HEK293 (cell line): ENCODE measurements around the gene TRNP1.

ENCODE experiments used
- CTCF ChIA-PET: fragments of 350-600 bp; formaldehyde crosslinking; extraction: SDS; loops from one replicate; lab custom pipeline; 2021; ENCODE audit warnings: antibody characterized with exemption; lab: Yijun Ruan, JAX
- POLR2A ChIA-PET: fragments of 300-600 bp; formaldehyde crosslinking; extraction: SDS; loops from one replicate; lab custom pipeline; 2020; ENCODE audit warnings: antibody characterized with exemption, inconsistent platforms; lab: Yijun Ruan, JAX
- H3K27ac ChIP-seq: fragments of 200-500 bp; sonication (Bioruptor generic); 2 replicates; pipeline ENCODE4 v1.5.1; 2014; ENCODE audit warnings: low read depth, low read length, control low read depth, inconsistent platforms; ENCODE audit errors: extremely low read depth
- H3K36me3 ChIP-seq, 2 experiments: fragments of 200-500 bp in 1 of 2; sonication (Bioruptor generic) in 1 of 2; 1 replicate in 1 of 2; 2 replicates in 1 of 2; pipeline ENCODE4 v1.5.1; 2014 to 2017; ENCODE audit warnings: inconsistent platforms in 2 of 2, low read length in 2 of 2; ENCODE audit not compliant: control insufficient read depth in 2 of 2, insufficient read depth in 1 of 2
- H3K4me1 ChIP-seq: fragments of 200-500 bp; sonication (Bioruptor generic); 2 replicates; pipeline ENCODE4 v1.5.1; 2014; ENCODE audit warnings: mild to moderate bottlenecking, low read length, inconsistent platforms; ENCODE audit not compliant: control insufficient read depth, insufficient read depth
- H3K4me3 ChIP-seq: 2 replicates; pipeline ENCODE4 v1.5.1; 2011; ENCODE audit warnings: low read depth, mild to moderate bottlenecking, control low read depth, low read length, moderate library complexity
- H3K9me3 ChIP-seq: fragments of 200-500 bp; sonication (Bioruptor generic); 2 replicates; pipeline ENCODE4 v1.5.1; 2014; ENCODE audit warnings: low read depth, low read length, inconsistent platforms; ENCODE audit not compliant: control insufficient read depth, insufficient read depth
- GLIS1 ChIP-seq: fragments of 450-650 bp; formaldehyde crosslinking; IDR thresholded peaks from 2 replicates; pipeline ENCODE4 v1.5.1; 2016; ENCODE audit warnings: missing biosample characterization, missing genetic modification characterization
- GLIS2 ChIP-seq: fragments of 450-650 bp; formaldehyde crosslinking; IDR thresholded peaks from 2 replicates; pipeline ENCODE4 v1.5.1; 2016; ENCODE audit warnings: missing biosample characterization, missing genetic modification characterization
- SCRT1 ChIP-seq: fragments of 450-650 bp; formaldehyde crosslinking; IDR thresholded peaks from 2 replicates; pipeline ENCODE4 v1.5.1; 2016; ENCODE audit warnings: missing biosample characterization, missing genetic modification characterization, borderline replicate concordance
- SCRT2 ChIP-seq: fragments of 450-650 bp; formaldehyde crosslinking; IDR thresholded peaks from 2 replicates; pipeline ENCODE4 v1.5.1; 2016; ENCODE audit warnings: missing biosample characterization, missing genetic modification characterization
- ZBTB17 ChIP-seq: fragments of 450-650 bp; formaldehyde crosslinking; IDR thresholded peaks from 2 replicates; pipeline ENCODE4 v1.5.1; 2016; ENCODE audit warnings: missing biosample characterization, missing genetic modification characterization
- ZBTB48 ChIP-seq: fragments of 450-650 bp; formaldehyde crosslinking; IDR thresholded peaks from 2 replicates; pipeline ENCODE4 v1.5.1; 2016; ENCODE audit warnings: missing biosample characterization, missing genetic modification characterization
- ZBTB8A ChIP-seq: fragments of 450-650 bp; formaldehyde crosslinking; IDR thresholded peaks from 2 replicates; pipeline ENCODE4 v1.5.1; 2016; ENCODE audit warnings: missing biosample characterization, missing genetic modification characterization
- ZNF19 ChIP-seq: fragments of 450-650 bp; formaldehyde crosslinking; IDR thresholded peaks from 2 replicates; pipeline ENCODE4; 2016; ENCODE audit warnings: missing biosample characterization, missing genetic modification characterization, low read depth
- ZNF24 ChIP-seq: fragments of 450-650 bp; formaldehyde crosslinking; IDR thresholded peaks from 2 replicates; pipeline ENCODE4 v1.5.1; 2016; ENCODE audit warnings: missing biosample characterization, missing genetic modification characterization
- ZNF423 ChIP-seq: fragments of 450-650 bp; formaldehyde crosslinking; IDR thresholded peaks from 2 replicates; pipeline ENCODE4 v1.5.1; 2016; ENCODE audit warnings: missing biosample characterization, missing genetic modification characterization
- ZNF660 ChIP-seq: fragments of 450-650 bp; IDR thresholded peaks from 2 replicates; pipeline ENCODE4 v1.5.1; 2018; ENCODE audit warnings: missing biosample characterization, mild to moderate bottlenecking, missing genetic modification characterization
- ZNF664 ChIP-seq: fragments of 450-650 bp; formaldehyde crosslinking; IDR thresholded peaks from 2 replicates; pipeline ENCODE4 v1.5.1; 2016; ENCODE audit warnings: missing biosample characterization, missing genetic modification characterization
- TF ChIP-seq, protein P1 (sequence below): fragments of 450-650 bp; formaldehyde crosslinking; IDR thresholded peaks from 2 replicates; pipeline ENCODE4 v1.5.1; 2016; ENCODE audit warnings: missing biosample characterization, missing genetic modification characterization
- TF ChIP-seq, protein P2 (sequence below): fragments of 450-650 bp; formaldehyde crosslinking; IDR thresholded peaks from 2 replicates; pipeline ENCODE4 v1.5.0; 2017; ENCODE audit warnings: missing biosample characterization, missing genetic modification characterization, borderline replicate concordance
- TF ChIP-seq, protein P3 (sequence below): fragments of 450-650 bp; formaldehyde crosslinking; IDR thresholded peaks from 2 replicates; pipeline ENCODE4 v1.5.1; 2017; ENCODE audit warnings: missing biosample characterization, mild to moderate bottlenecking, missing genetic modification characterization, moderate library complexity
- TF ChIP-seq, protein P4 (sequence below): fragments of 450-650 bp; formaldehyde crosslinking; IDR thresholded peaks from 2 replicates; pipeline ENCODE4 v1.5.1; 2016; ENCODE audit warnings: missing biosample characterization, missing genetic modification characterization
- TF ChIP-seq, protein P5 (sequence below): fragments of 450-650 bp; formaldehyde crosslinking; IDR thresholded peaks from 2 replicates; pipeline ENCODE4 v1.5.1; 2016; ENCODE audit warnings: missing biosample characterization, missing genetic modification characterization

The TRNP1 gene

DNA sequence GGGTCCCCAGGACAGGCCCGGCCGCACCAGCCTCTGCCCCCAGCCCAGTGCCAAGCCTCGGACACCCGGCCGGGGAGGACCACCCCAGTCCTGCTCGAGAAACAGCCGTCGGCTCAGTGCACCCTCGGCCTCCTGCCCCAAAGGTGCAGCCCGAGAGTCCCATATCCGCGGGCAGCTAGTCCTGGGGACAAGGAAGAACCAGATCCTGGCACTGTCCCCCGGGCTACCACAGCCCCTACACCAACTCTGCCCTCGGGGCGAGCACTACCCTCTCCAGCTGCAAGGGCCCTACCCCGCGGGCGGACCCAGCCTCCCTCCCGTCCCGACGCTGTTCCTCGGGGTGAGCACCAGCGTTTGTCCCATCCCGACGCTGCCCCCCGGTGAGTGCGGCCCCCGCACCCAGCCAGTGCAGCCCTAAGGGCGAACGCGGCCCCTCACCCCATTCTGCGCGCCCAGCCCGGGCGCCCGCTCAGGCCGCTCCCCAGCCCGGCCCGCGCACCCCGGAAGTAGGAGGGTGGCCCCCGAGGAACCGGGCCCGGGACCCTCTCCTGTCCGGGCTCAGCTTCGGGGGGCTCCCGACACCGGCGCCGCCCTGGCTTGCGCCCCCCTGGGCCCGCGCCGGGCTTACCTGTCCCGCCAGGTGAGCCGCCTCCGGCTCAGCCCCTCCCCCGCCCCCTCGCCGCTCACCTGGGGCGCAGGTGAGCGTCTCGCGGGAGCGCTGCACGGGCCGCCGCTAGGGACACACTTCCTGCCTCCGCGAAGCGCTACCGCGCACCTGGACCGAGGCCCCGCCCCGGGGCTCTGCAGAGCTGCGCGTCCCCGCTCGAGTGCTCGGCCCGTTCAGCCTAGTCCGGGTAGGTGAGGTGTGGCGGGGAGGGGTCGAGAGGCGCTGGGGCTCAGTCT is 33.5 kb upstream of the TRNP1 start, which contains the start of gene KDF1 (continued):
- TF ChIP-seq, protein P1, sequence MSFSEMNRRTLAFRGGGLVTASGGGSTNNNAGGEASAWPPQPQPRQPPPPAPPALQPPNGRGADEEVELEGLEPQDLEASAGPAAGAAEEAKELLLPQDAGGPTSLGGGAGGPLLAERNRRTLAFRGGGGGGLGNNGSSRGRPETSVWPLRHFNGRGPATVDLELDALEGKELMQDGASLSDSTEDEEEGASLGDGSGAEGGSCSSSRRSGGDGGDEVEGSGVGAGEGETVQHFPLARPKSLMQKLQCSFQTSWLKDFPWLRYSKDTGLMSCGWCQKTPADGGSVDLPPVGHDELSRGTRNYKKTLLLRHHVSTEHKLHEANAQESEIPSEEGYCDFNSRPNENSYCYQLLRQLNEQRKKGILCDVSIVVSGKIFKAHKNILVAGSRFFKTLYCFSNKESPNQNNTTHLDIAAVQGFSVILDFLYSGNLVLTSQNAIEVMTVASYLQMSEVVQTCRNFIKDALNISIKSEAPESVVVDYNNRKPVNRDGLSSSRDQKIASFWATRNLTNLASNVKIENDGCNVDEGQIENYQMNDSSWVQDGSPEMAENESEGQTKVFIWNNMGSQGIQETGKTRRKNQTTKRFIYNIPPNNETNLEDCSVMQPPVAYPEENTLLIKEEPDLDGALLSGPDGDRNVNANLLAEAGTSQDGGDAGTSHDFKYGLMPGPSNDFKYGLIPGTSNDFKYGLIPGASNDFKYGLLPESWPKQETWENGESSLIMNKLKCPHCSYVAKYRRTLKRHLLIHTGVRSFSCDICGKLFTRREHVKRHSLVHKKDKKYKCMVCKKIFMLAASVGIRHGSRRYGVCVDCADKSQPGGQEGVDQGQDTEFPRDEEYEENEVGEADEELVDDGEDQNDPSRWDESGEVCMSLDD = 0 out of 2 replicates have a peak, but pooled peaks have one; percentile 20
- TF ChIP-seq, protein P2, sequence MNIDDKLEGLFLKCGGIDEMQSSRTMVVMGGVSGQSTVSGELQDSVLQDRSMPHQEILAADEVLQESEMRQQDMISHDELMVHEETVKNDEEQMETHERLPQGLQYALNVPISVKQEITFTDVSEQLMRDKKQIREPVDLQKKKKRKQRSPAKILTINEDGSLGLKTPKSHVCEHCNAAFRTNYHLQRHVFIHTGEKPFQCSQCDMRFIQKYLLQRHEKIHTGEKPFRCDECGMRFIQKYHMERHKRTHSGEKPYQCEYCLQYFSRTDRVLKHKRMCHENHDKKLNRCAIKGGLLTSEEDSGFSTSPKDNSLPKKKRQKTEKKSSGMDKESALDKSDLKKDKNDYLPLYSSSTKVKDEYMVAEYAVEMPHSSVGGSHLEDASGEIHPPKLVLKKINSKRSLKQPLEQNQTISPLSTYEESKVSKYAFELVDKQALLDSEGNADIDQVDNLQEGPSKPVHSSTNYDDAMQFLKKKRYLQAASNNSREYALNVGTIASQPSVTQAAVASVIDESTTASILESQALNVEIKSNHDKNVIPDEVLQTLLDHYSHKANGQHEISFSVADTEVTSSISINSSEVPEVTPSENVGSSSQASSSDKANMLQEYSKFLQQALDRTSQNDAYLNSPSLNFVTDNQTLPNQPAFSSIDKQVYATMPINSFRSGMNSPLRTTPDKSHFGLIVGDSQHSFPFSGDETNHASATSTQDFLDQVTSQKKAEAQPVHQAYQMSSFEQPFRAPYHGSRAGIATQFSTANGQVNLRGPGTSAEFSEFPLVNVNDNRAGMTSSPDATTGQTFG (tag by site-specific recombination) = no peak
- TF ChIP-seq, protein P3, sequence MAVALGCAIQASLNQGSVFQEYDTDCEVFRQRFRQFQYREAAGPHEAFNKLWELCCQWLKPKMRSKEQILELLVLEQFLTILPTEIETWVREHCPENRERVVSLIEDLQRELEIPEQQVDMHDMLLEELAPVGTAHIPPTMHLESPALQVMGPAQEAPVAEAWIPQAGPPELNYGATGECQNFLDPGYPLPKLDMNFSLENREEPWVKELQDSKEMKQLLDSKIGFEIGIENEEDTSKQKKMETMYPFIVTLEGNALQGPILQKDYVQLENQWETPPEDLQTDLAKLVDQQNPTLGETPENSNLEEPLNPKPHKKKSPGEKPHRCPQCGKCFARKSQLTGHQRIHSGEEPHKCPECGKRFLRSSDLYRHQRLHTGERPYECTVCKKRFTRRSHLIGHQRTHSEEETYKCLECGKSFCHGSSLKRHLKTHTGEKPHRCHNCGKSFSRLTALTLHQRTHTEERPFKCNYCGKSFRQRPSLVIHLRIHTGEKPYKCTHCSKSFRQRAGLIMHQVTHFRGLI (tag by site-specific recombination) = no peak
- TF ChIP-seq ZNF660 (tag by site-specific recombination) = 0 out of 2 replicates have a peak, but pooled peaks have one; percentile 36
- TF ChIP-seq ZBTB48 (tag by site-specific recombination) = peak; percentile 49; the same call in 1 of the 2 replicates
- no peak for TF ChIP-seq ZNF19 (tag by site-specific recombination)
- peak; percentile 98; the same call in 1 of the 2 replicates for TF ChIP-seq SCRT1 (tag by site-specific recombination)
- peak; percentile 17; the same call in 1 of the 2 replicates for TF ChIP-seq GLIS1
- peak; percentile 87 for TF ChIP-seq ZNF423
- no peak for TF ChIP-seq ZBTB17 (tag by site-specific recombination)
- TF ChIP-seq, protein P4, sequence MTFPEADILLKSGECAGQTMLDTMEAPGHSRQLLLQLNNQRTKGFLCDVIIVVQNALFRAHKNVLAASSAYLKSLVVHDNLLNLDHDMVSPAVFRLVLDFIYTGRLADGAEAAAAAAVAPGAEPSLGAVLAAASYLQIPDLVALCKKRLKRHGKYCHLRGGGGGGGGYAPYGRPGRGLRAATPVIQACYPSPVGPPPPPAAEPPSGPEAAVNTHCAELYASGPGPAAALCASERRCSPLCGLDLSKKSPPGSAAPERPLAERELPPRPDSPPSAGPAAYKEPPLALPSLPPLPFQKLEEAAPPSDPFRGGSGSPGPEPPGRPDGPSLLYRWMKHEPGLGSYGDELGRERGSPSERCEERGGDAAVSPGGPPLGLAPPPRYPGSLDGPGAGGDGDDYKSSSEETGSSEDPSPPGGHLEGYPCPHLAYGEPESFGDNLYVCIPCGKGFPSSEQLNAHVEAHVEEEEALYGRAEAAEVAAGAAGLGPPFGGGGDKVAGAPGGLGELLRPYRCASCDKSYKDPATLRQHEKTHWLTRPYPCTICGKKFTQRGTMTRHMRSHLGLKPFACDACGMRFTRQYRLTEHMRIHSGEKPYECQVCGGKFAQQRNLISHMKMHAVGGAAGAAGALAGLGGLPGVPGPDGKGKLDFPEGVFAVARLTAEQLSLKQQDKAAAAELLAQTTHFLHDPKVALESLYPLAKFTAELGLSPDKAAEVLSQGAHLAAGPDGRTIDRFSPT (tag by site-specific recombination) = peak; percentile 69
- TF ChIP-seq ZNF24 = no peak
- peak; percentile 36; the same call in 1 of the 2 replicates for TF ChIP-seq GLIS2 (tag by site-specific recombination)
- TF ChIP-seq ZBTB8A = peak; percentile 63
- TF ChIP-seq, all 188 proteins: peak for 16

DNA sequence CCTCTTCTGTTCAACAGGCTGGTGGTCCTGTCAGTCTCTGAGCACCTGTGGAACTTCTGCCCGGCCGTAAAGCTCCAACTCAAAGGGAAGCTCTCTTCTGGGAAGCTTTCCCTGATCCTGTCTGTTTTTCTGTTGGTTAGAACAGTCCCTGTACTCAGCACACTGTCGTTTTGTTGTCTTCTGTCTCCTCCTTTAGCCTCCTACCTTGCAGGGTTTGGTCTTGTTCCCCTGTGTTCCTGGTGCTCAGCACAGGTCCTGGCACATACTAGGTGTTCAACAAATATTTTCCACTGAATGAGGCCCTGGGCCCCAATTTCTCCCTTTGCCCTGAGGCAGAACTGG is 32.9 kb upstream of the TRNP1 start:
- no peak overlapping the region for H3K27ac ChIP-seq
- H3K9me3 ChIP-seq = no peaks in the 10 kb centered on the region
- TF ChIP-seq, protein P5, sequence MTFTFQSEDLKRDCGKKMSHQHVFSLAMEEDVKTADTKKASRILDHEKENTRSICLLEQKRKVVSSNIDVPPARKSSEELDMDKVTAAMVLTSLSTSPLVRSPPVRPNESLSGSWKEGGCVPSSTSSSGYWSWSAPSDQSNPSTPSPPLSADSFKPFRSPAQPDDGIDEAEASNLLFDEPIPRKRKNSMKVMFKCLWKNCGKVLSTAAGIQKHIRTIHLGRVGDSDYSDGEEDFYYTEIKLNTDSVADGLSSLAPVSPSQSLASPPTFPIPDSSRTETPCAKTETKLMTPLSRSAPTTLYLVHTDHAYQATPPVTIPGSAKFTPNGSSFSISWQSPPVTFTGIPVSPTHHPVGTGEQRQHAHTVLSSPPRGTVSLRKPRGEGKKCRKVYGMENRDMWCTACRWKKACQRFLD (tag by site-specific recombination) = no peak
- TF ChIP-seq ZNF664 (peak; percentile 65; the same call in 1 of the 2 replicates), SCRT2 (tag by site-specific recombination) (peak; percentile 98)
- ChIA-PET POLR2A (interaction anchor here (2.1 kb wide), 1 partner anchor 34 kb away, joined by 10 read pairs; the partner anchor contains the start of gene TRNP1), CTCF (interaction anchor here (0.6 to 1.5 kb wide), 3 partner anchors 24 to 43 kb away, joined by 3 to 4 read pairs (median 3); no protein-coding TSS in a partner anchor)
- peak overlapping the region; percentile 58 for H3K4me3 ChIP-seq
- no peaks in the 10 kb centered on the region; the same call in 1 of the 2 replicates for H3K4me1 ChIP-seq
- no peaks in the 10 kb centered on the region for H3K36me3 ChIP-seq
